Aorta (tissue), 5 donors: ENCODE measurements around the gene TBX10. TPM values are rescaled to one million over a fixed set of nuclear protein-coding genes. Genes with fewer than 3 reads are reported as not detected.
"Not testable (repeated sequence)": the region's sequence is repeated elsewhere in the genome, so short reads cannot be mapped to it uniquely, and the experiment has no call there.

ENCODE experiments used
- ATAC-seq: fragments of 200-7000 bp; cut with Tn5 transposase; one replicate; pipeline ENCODE4 v1.9.1; 2022; ENCODE audit warnings: moderate library complexity; ENCODE audit not compliant: low FRiP score
- DNase-seq, 2 donors: peaks; one replicate each; pipeline ENCODE4 v3.0.0-alpha.2; 2020
- H3K27ac ChIP-seq, 2 donors: one replicate each; pipeline ENCODE4 v1.5.1; 2013; ENCODE audit warnings: low read length in 2 of 2, mild to moderate bottlenecking in 2 of 2, moderate library complexity in 2 of 2, control low read depth in 1 of 2, inconsistent platforms in 1 of 2, low read depth in 1 of 2
- H3K27me3 ChIP-seq, 2 donors: one replicate each; pipeline ENCODE4 v1.6.1; 2013; ENCODE audit warnings: control low read depth in 1 of 2, low read length in 1 of 2, mild to moderate bottlenecking in 1 of 2, moderate library complexity in 1 of 2; ENCODE audit not compliant: insufficient read depth in 2 of 2, control insufficient read depth in 1 of 2
- H3K36me3 ChIP-seq, 2 donors: one replicate each; pipeline ENCODE4 v1.6.1; 2013; ENCODE audit warnings: control low read depth in 1 of 2, low read length in 1 of 2, mild to moderate bottlenecking in 1 of 2; ENCODE audit not compliant: insufficient read depth in 2 of 2, control insufficient read depth in 1 of 2
- H3K4me1 ChIP-seq, 2 donors: one replicate each; pipeline ENCODE4 v1.6.1; 2013; ENCODE audit warnings: low read length in 2 of 2, control low read depth in 1 of 2, mild to moderate bottlenecking in 1 of 2, moderate library complexity in 1 of 2; ENCODE audit not compliant: insufficient read depth in 2 of 2, control insufficient read depth in 1 of 2
- H3K4me3 ChIP-seq, 2 donors: one replicate each; pipeline ENCODE4 v1.5.1; 2013; ENCODE audit warnings: low read length in 2 of 2, control low read depth in 1 of 2, mild to moderate bottlenecking in 1 of 2
- H3K9me3 ChIP-seq: one replicate; pipeline ENCODE4 v1.6.1; 2013; ENCODE audit warnings: mild to moderate bottlenecking, low read length; ENCODE audit not compliant: control insufficient read depth
- WGBS, 2 donors: extraction: QIAGEN DNeasy Blood & Tissue Kit; methylation state at CpG; one replicate each; pipeline ENCODE4 v1.1.7; 2013; 5-methylcytosine and 5-hydroxymethylcytosine counted together
- intact Hi-C, 2 donors: fragments of 100-400 bp; cut with DNase I; formaldehyde crosslinking; loops; one replicate each; pipeline versions ENCODE4 v1.14.2 to v1.15.0; 2022
- long read RNA-seq, 2 donors: library from polyadenylated mRNA; unstranded; transcript quantifications; one replicate each; pipeline ENCODE4 v2.0.0, GENCODE V29; 2020 to 2021
- polyA plus RNA-seq, 2 donors: library from polyadenylated mRNA; stranded (reverse); fragments of 200-250 nt; gene quantifications; one replicate each; pipeline ENCODE4 v1.2.3, GENCODE V29; 2013
- total RNA-seq, 2 donors: library from RNA; stranded (reverse); fragmentation: NEBNext Ultra II Directional; extraction: Animal tissue kit (Norgen Biotek cat#: 25700); gene quantifications; one replicate each; pipeline ENCODE4 v1.2.1, GENCODE V29; 2021
- donor health status: healthy with polysubstance abuse.
- donor health status: Bipolar disorder and iron deficiency.
- donor health status: DM: no; HTN: no; CAD: no.
- donor health status: DM: no; HTN: no; CAD: no.
- donor health status: DM: yes; HTN: yes; CAD: no.

TBX10 gene
- not detected for total RNA-seq
- polyA plus RNA-seq, result 1 to 10 TPM in 1 of 2 donors, under 1 TPM in 1; 0.23 to 5.4 TPM
- long read RNA-seq, donor 1, result 0 reads
- long read RNA-seq, donor 2, result 0 reads

- ATAC-seq (no peak), DNase-seq (no peak)
- H3K36me3 ChIP-seq, result no peaks in the 10 kb centered on the region
- H3K27me3 ChIP-seq, result no peaks in the 10 kb centered on the region
- no peaks in the 10 kb centered on the region for H3K9me3 ChIP-seq
- no peak within 1 kb of the TSS for H3K27ac ChIP-seq
- 74 to 75% methylated on average over 18 of the region's 18 CpGs for WGBS, 2 donors
- intact Hi-C loops, result no loop called here
- H3K4me3 ChIP-seq, result no peak within 1 kb of the TSS
- no peaks in the 10 kb centered on the region for H3K4me1 ChIP-seq
These were observed at the start of gene TBX10 for GRCh38 chr11:67639438-67639859. Gene TBX10 (minus strand): TSS chr11:67639763. CDS start chr11:67639472, 291 bp downstream.

- intact Hi-C loops, result no loop called here
- Histone ChIP-seq H3K4me1 (no peaks in the 10 kb centered on the region), H3K4me3 (no peak overlapping the region), H3K27me3 (no peaks in the 10 kb centered on the region), H3K9me3 (peaks cover 2% of the 10 kb centered on the region), H3K27ac (no peak overlapping the region), H3K36me3 (no peaks in the 10 kb centered on the region)
- WGBS, 2 donors, result 57 to 69% methylated on average over 4 of the region's 4 CpGs
- no peak for DNase-seq
- ATAC-seq, result no peak
These were observed 49.6 kb upstream of the TBX10 start for GRCh38 chr11:67689178-67689577.

- 71 to 79% methylated on average over 2 of the region's 2 CpGs for WGBS, 2 donors
- intact Hi-C loops, result no loop called here
- H3K4me3 ChIP-seq, result no peak overlapping the region
These were observed 48.4 kb upstream of the TBX10 start for GRCh38 chr11:67687986-67688385.

GRCh38 chr11:67685641-67686332, 46.2 kb upstream of the TBX10 start:
- H3K4me3 ChIP-seq, H3K36me3 ChIP-seq, DNase-seq, H3K4me1 ChIP-seq, intact Hi-C loops, H3K27ac ChIP-seq, H3K9me3 ChIP-seq, ATAC-seq, H3K27me3 ChIP-seq: not testable (repeated sequence)
- 53 to 60% methylated on average over 8 of the region's 8 CpGs for WGBS, 2 donors

More at GRCh38 chr11:67687986-67688385, 48.4 kb upstream of the TBX10 start:
- Histone ChIP-seq H3K36me3 (no peaks in the 10 kb centered on the region), H3K27ac (no peak overlapping the region), H3K9me3 (peaks cover 2% of the 10 kb centered on the region), H3K4me1 (no peaks in the 10 kb centered on the region), H3K27me3 (no peaks in the 10 kb centered on the region)
- no peak for DNase-seq
- no peak for ATAC-seq

GRCh38 chr11:67682126-67683034, 42.8 kb upstream of the TBX10 start:
- H3K4me3 ChIP-seq, H3K36me3 ChIP-seq, H3K27ac ChIP-seq, H3K9me3 ChIP-seq, ATAC-seq, H3K27me3 ChIP-seq, intact Hi-C loops, H3K4me1 ChIP-seq, DNase-seq: not testable (repeated sequence)
- 76 to 78% methylated on average over 14 of the region's 14 CpGs for WGBS, 2 donors

- WGBS, 2 donors, result 58 to 61% methylated on average over 3 of the region's 3 CpGs
- Histone ChIP-seq H3K4me1 (no peaks in the 10 kb centered on the region), H3K9me3 (no peaks in the 10 kb centered on the region), H3K27ac (no peak overlapping the region), H3K27me3 (no peaks in the 10 kb centered on the region), H3K36me3 (no peaks in the 10 kb centered on the region), H3K4me3 (no peak overlapping the region)
- no peak for DNase-seq
- intact Hi-C loops, result no loop called here
- no peak for ATAC-seq
These were observed 41.3 kb upstream of the TBX10 start for GRCh38 chr11:67680696-67681470.

GRCh38 chr11:67675058-67675747, 35.6 kb upstream of the TBX10 start:
- Histone ChIP-seq H3K4me3 (no peak overlapping the region), H3K36me3 (no peaks in the 10 kb centered on the region), H3K27ac (no peak overlapping the region), H3K4me1 (no peaks in the 10 kb centered on the region), H3K9me3 (peaks cover 2% of the 10 kb centered on the region), H3K27me3 (no peaks in the 10 kb centered on the region)
- 88 to 89% methylated on average over 12 of the region's 12 CpGs for WGBS, 2 donors
- no peak for ATAC-seq
- DNase-seq, result no peak
- intact Hi-C loops, result no loop called here

- Histone ChIP-seq H3K4me1 (no peaks in the 10 kb centered on the region), H3K27me3 (no peaks in the 10 kb centered on the region), H3K27ac (no peak within 1 kb of the TSS), H3K36me3 (no peaks in the 10 kb centered on the region), H3K4me3 (no peak within 1 kb of the TSS), H3K9me3 (peaks cover 2% of the 10 kb centered on the region)
- WGBS, 2 donors, result 73 to 79% methylated on average over 8 of the region's 8 CpGs
- DNase-seq (no peak), ATAC-seq (no peak)
- intact Hi-C loops, result no loop called here
These were observed 34.9 kb upstream of the TBX10 start, which contains the start of gene ALDH3B2 for GRCh38 chr11:67674442-67674871. Gene ALDH3B2 (minus strand): TSS chr11:67674623. CDS start chr11:67666935, 7,688 bp downstream.
